Measurements from ENCODE around the gene SYNGR4.
"Not testable (repeated sequence)": the region's sequence is repeated elsewhere in the genome, so short reads cannot be mapped to it uniquely, and the experiment has no call there.

SYNGR4 gene

GRCh38 chr19:48363810-48364597 is at the start of gene SYNGR4, which contains the start of gene TMEM143:
Gene SYNGR4, plus strand, starts transcription at chr19:48364367. Its CDS starts 1,476 bp downstream, at chr19:48365843.
Gene TMEM143, minus strand, starts transcription at chr19:48363940. Its CDS starts 20 bp downstream, at chr19:48363920.
- Mint-ChIP-seq H3K9me3 (no peaks in the 10 kb centered on the region), H3K27ac (peak within 1 kb of the TSS; percentile 94), H3K4me1 (ENCODE audit: low read depth) (peaks cover 17% of the 10 kb centered on the region), H3K4me3 (peak within 1 kb of the TSS; percentile 88), H3K36me3 (ENCODE audit: low read depth) (no peaks in the 10 kb centered on the region), H3K27me3 (peaks cover 4% of the 10 kb centered on the region)

DNA sequence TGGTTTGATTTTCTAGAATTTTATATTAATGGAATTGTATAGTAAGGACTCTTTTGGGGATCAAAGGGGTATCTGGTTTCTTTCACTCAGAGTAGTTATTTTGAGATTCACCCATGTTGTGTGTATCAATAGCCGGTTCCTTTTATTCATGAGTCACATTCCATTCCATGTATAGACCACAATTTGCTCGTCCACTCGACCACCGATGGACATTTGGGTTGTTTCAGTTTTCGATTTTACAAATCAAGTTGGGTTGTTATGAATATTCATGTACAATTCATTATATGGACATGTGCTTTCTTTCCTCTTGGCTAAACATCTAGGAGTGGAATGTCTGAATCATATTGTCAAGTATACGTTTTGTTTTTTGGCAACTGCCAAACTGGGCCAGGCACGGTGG is 48.5 kb upstream of the SYNGR4 start:
- no peaks in the 10 kb centered on the region for H3K9me3 Mint-ChIP-seq
- H3K36me3 Mint-ChIP-seq (ENCODE audit: low read depth): no peaks in the 10 kb centered on the region
- H3K27me3 Mint-ChIP-seq: no peaks in the 10 kb centered on the region
- no peak overlapping the region for H3K4me3 Mint-ChIP-seq
- no peak overlapping the region for H3K27ac Mint-ChIP-seq
- H3K4me1 Mint-ChIP-seq (ENCODE audit: low read depth): peaks cover 9% of the 10 kb centered on the region

GRCh38 chr19:48317708-48317960 is 46.5 kb upstream of the SYNGR4 start:
- not testable (repeated sequence) for H3K27me3 Mint-ChIP-seq; H3K36me3 Mint-ChIP-seq (ENCODE audit: low read depth); H3K9me3 Mint-ChIP-seq; H3K27ac Mint-ChIP-seq; H3K4me3 Mint-ChIP-seq
- peaks cover 26% of the 10 kb centered on the region for H3K4me1 Mint-ChIP-seq (ENCODE audit: low read depth)

GRCh38 chr19:48318286-48318987 is 45.7 kb upstream of the SYNGR4 start:
- Mint-ChIP-seq H3K4me1 (ENCODE audit: low read depth) (peaks cover 34% of the 10 kb centered on the region), H3K27ac (no peak overlapping the region), H3K9me3 (no peaks in the 10 kb centered on the region), H3K27me3 (no peaks in the 10 kb centered on the region), H3K36me3 (ENCODE audit: low read depth) (no peaks in the 10 kb centered on the region), H3K4me3 (no peak overlapping the region)

DNA sequence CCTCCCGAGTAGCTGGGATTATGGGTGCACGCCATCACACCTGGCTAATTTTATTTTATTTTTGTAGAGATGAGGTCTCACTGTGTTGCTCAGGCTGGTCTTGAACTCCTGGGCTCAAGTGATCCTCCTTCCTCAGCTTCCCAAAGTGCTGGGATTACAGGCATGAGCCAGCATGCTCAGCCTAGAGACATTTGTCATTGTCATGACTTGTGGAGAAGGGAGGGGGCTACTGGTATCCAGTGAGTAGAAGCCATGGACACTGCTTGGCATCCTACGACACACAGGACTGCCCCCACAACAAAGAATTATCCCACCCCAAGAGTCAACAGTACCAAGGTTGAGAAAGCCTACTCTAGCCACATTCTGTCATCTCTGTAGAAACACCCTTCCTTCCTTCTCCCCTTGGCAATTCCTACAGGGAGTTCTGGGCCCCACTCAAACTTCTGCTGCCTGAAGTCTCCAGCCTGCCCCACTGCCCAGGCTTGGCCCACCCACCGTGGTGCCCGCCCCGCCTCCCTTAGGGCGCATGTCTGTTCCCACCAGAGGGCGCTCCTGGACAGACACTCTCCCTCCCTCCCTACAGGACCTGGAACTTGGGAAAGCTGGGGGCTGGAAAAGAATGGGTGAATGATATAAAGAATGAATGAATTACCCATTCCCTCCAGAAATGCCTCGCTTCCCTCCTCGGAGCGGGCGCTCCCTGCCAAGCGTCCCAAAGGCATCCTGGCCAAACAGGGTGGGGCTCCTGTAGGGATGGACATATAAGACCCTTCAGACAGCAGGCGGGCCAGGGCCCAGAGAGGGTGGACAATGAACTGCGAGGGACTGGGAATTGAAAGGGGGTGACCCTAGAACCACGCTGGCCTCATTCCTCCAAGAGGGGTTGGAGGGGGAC is 44.3 kb upstream of the SYNGR4 start:
- Mint-ChIP-seq H3K27me3 (no peaks in the 10 kb centered on the region), H3K36me3 (ENCODE audit: low read depth) (no peaks in the 10 kb centered on the region), H3K4me3 (no peak overlapping the region), H3K4me1 (ENCODE audit: low read depth) (peaks cover 49% of the 10 kb centered on the region), H3K27ac (no peak overlapping the region), H3K9me3 (no peaks in the 10 kb centered on the region)

DNA sequence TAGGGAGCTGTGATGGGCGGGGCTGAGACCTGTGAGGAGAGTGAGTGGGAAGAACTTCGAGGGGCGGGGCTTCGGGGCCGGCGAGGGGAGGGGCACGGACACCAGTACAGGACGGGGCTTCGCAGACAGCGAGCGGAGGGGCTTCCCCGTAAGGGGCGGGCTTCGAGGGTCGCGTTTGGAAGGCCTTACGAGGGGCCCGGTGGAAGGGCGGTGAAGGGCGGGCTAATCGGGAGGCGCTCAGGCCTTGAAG is 42.9 kb upstream of the SYNGR4 start:
- H3K4me1 Mint-ChIP-seq (ENCODE audit: low read depth): peaks cover 59% of the 10 kb centered on the region
- H3K4me3 Mint-ChIP-seq: peak overlapping the region; percentile 88
- no peaks in the 10 kb centered on the region for H3K9me3 Mint-ChIP-seq
- H3K27ac Mint-ChIP-seq: peak overlapping the region; percentile 99
- H3K27me3 Mint-ChIP-seq: no peaks in the 10 kb centered on the region
- peaks cover 4% of the 10 kb centered on the region for H3K36me3 Mint-ChIP-seq (ENCODE audit: low read depth)

DNA sequence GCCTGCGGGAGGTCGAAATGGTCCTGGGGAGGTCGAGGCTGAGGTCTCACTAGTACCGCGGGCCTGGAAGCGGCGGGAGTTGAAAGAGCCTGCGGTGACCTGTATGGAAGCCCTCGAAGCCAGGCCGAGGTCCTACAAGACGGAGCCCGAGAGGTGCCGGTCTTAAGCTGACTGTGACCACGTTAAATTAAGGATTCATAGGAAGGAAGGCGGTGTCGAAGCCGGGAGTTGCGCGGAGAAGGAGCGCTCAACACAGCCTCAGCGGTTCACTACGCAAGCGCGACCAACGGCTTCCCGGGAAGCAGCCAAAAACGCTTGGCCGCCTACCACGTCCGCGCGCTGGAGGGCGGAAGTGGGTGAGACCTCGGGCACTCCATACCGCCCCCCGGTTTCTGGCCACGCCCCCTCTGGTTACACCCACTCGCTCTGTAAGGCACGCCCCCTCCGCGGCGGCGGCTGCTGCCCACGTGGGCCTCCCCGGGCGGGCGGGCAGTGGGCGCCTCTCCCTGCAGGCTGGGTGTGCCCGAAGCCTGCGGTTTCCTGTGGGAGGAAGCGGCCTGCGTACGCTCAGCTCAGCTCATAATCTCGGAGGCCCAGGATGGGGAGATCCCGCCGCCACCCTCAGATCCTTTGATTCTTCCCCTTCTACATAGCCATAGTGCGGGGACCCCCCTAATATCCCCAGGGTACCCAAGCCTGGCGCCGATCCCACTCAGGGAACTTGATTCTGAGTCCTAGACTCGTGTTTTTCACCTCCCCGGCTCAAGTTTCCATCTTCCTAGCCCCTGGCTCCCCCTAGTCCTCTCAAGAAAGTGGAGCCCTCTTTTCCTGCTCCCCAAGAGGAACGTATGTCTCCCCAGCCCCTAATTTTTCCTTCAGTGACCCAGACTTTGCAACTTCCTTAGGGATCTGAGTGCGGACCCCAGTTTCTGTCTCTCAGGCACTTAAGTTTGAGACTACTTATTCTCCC is 42.3 kb upstream of the SYNGR4 start:
- Mint-ChIP-seq H3K36me3 (ENCODE audit: low read depth) (peaks cover 10% of the 10 kb centered on the region), H3K27me3 (no peaks in the 10 kb centered on the region)

DNA sequence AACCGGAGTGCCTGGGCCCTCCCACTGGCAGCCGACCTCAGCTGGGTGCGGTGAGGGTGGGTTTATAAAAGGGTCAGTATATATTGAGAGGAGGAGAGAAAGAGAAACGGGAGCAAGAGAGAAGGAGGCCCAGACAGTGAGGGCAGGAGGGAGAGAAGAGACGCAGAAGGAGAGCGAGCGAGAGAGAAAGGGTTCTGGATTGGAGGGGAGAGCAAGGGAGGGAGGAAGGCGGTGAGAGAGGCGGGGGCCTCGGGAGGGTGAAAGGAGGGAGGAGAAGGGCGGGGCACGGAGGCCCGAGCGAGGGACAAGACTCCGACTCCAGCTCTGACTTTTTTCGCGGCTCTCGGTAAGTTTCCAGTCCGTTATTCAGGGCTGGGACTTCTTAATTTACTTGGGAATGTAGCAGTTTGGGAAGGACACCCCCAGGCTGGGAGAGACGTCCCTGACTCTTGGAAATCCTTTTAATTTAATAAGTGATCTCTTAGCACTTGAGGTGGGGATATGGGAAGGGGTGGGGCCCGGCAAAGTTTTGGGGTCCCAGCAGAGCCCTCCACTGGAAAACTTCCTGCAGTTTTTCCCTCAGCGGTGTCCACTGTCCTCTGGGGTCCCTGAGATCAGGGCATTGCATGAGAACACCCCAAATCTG is 38.8 kb upstream of the SYNGR4 start, which contains the start of gene EMP3:
TSS of gene EMP3 (plus strand) at position 288 of the 646 bp plus-strand sequence. CDS start 1,293 bp downstream, outside the sequence.
- H3K36me3 Mint-ChIP-seq (ENCODE audit: low read depth): peaks cover 40% of the 10 kb centered on the region
- no peaks in the 10 kb centered on the region for H3K9me3 Mint-ChIP-seq
- peak within 1 kb of the TSS; percentile 98 for H3K27ac Mint-ChIP-seq
- peaks cover 89% of the 10 kb centered on the region for H3K4me1 Mint-ChIP-seq (ENCODE audit: low read depth)
- H3K27me3 Mint-ChIP-seq: no peaks in the 10 kb centered on the region
- H3K4me3 Mint-ChIP-seq: peak within 1 kb of the TSS; percentile 91

More for the DNA sequence above, 42.3 kb upstream of the SYNGR4 start:
- Mint-ChIP-seq H3K9me3 (no peaks in the 10 kb centered on the region), H3K27ac (peak overlapping the region; percentile 99), H3K4me1 (ENCODE audit: low read depth) (peaks cover 65% of the 10 kb centered on the region), H3K4me3 (peak overlapping the region; percentile 88)

DNA sequence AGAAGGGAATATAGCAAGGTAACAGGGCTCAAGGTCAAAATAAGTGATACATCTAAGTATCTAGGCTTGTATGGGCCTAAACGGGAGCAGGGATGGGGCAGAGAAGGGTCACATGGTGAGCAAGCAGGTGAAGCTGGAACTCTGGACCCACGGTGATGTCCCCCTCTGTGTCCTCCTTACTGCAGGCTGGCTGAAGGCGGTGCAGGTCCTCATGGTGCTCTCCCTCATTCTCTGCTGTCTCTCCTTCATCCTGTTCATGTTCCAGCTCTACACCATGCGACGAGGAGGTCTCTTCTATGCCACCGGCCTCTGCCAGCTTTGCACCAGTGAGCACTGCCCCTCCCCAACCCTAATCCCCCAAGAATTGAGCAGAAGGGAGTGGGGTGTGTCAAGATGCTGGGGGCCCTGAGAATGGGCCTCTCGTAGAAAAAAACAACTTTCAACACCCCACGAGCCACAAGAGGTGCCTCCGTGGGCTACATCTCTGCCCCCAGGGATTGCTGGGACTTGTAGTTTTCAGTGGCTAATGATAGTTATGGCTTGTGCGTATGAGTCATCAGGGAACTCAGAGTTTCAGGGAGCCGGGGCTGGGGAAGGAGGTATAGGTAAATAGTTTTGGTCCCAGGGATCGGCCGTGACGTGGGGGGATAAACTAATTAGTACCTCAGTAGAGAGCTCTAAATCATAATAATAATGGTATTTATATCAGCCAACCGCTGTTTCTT is 34.8 kb upstream of the SYNGR4 start:
- Mint-ChIP-seq H3K9me3 (no peaks in the 10 kb centered on the region), H3K27me3 (no peaks in the 10 kb centered on the region), H3K4me1 (ENCODE audit: low read depth) (peaks cover 79% of the 10 kb centered on the region), H3K27ac (peak overlapping the region; percentile 76), H3K4me3 (peak overlapping the region; percentile 74), H3K36me3 (ENCODE audit: low read depth) (peaks cover 50% of the 10 kb centered on the region)

DNA sequence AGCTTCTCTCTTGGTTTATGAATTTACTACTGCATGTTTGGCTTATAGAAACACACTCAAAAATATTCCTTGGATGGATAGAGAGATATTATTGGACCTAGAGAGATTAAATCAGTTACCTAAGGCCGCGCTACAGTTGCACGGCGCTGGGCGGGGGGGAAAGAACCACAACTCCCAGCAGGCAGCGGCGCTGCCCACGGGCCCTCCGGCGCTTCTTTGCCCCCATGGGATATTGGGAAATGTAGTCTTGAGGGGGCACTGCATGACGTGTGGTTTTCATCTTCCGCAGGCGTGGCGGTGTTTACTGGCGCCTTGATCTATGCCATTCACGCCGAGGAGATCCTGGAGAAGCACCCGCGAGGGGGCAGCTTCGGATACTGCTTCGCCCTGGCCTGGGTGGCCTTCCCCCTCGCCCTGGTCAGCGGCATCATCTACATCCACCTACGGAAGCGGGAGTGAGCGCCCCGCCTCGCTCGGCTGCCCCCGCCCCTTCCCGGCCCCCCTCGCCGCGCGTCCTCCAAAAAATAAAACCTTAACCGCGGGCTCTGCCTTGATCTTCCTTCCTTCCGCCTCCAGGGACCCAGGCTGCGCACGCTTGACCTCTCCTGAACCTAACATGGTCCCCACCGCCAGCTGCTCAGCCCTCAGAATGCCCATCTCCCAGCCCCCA is 34.0 kb upstream of the SYNGR4 start:
- peaks cover 50% of the 10 kb centered on the region for H3K36me3 Mint-ChIP-seq (ENCODE audit: low read depth)
- H3K4me1 Mint-ChIP-seq (ENCODE audit: low read depth): peaks cover 77% of the 10 kb centered on the region
- H3K27ac Mint-ChIP-seq: peak overlapping the region; percentile 76
- no peaks in the 10 kb centered on the region for H3K27me3 Mint-ChIP-seq
- H3K9me3 Mint-ChIP-seq: no peaks in the 10 kb centered on the region
- H3K4me3 Mint-ChIP-seq: peak overlapping the region; percentile 74

DNA sequence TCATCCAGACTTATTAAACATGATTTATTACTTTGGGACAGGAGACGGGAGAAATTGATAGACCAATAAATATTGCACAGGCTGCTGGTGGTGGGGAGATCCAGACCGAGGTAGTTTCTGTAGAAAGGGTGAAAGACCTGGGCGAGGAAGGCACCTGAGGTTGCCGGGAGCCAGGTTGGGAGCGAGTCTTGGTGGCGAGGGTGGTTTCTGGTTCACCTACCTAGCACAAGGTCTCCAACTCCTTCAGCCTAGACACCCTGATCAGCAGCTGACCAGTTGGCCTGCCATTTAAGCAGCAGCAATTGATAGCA is 31.9 kb upstream of the SYNGR4 start:
- Mint-ChIP-seq H3K9me3 (no peaks in the 10 kb centered on the region), H3K36me3 (ENCODE audit: low read depth) (peaks cover 37% of the 10 kb centered on the region), H3K27me3 (no peaks in the 10 kb centered on the region), H3K4me1 (ENCODE audit: low read depth) (peaks cover 60% of the 10 kb centered on the region), H3K27ac (peak overlapping the region; percentile 1), H3K4me3 (peak overlapping the region; percentile 92)

- Mint-ChIP-seq H3K36me3 (ENCODE audit: low read depth) (peaks cover 32% of the 10 kb centered on the region), H3K4me3 (peak overlapping the region; percentile 92), H3K4me1 (ENCODE audit: low read depth) (peaks cover 54% of the 10 kb centered on the region), H3K9me3 (no peaks in the 10 kb centered on the region), H3K27me3 (no peaks in the 10 kb centered on the region), H3K27ac (peak overlapping the region; percentile 96)
Measured at GRCh38 chr19:48332662-48333466, 31.3 kb upstream of the SYNGR4 start.
